Esophagus squamous epithelium (tissue), 5 donors: ENCODE measurements around the gene FAM151B. TPM values are rescaled to one million over a fixed set of nuclear protein-coding genes. Genes with fewer than 3 reads are reported as not detected.

ENCODE experiments used
- DNase-seq: peaks from one replicate; lab custom pipeline; 2025; lab: John Stamatoyannopoulos, UW
- H3K27ac ChIP-seq, 4 donors: fragments of 200-600 bp; sonication (generic); one replicate each; pipeline ENCODE4 v1.5.1; 2016 to 2019; ENCODE audit warnings: mild to moderate bottlenecking in 1 of 4
- H3K27me3 ChIP-seq, 4 donors: fragments of 200-600 bp; sonication (generic); 1 replicate in 3 of 4; 2 replicates in 1 of 4; pipeline versions ENCODE4 v1.5.1 to v1.6.0; 2017 to 2021; ENCODE audit warnings: antibody characterized with exemption in 1 of 4
- H3K36me3 ChIP-seq, 3 donors: fragments of 200-600 bp; sonication (generic); one replicate each; pipeline ENCODE4 v1.5.1; 2016 to 2019
- H3K4me1 ChIP-seq, 3 donors: fragments of 200-600 bp; sonication (generic); one replicate each; pipeline ENCODE4 v1.5.1; 2017 to 2019
- H3K4me3 ChIP-seq, 4 donors: fragments of 200-600 bp; sonication (generic); 1 replicate in 3 of 4; 2 replicates in 1 of 4; pipeline ENCODE4 v1.5.1; 2016 to 2019; ENCODE audit warnings: mild to moderate bottlenecking in 2 of 4, moderate library complexity in 1 of 4
- H3K9me3 ChIP-seq, 3 donors: fragments of 200-600 bp; sonication (generic); one replicate each; pipeline ENCODE4 v1.5.1; 2016 to 2019
- CTCF ChIP-seq, 6 experiments: fragments of 450-650 bp in 4 of 6; fragments of 200-600 bp in 2 of 6; sonication (generic) in 2 of 6; IDR thresholded peaks; one replicate each; pipeline ENCODE4 v1.5.1; 2016 to 2019; ENCODE audit warnings: antibody characterized with exemption in 6 of 6, mild to moderate bottlenecking in 4 of 6, moderate library complexity in 4 of 6
- POLR2A ChIP-seq, 4 donors: fragments of 450-650 bp; IDR thresholded peaks; one replicate each; pipeline ENCODE4 v1.6.1; 2017; ENCODE audit warnings: antibody characterized with exemption in 4 of 4, mild to moderate bottlenecking in 4 of 4, moderate library complexity in 3 of 4
- WGBS, 2 donors: methylation state at CpG; one replicate each; pipeline ENCODE4 v1.1.5; 2018; 5-methylcytosine and 5-hydroxymethylcytosine counted together
- intact Hi-C: fragments of 100-400 bp; cut with DNase I; formaldehyde crosslinking; loops from one replicate; pipeline ENCODE4 v1.15.0; 2022
- total RNA-seq, 4 donors: library from RNA; depleted of rRNA; stranded (reverse); fragments of >200 nt; gene quantifications; one replicate each; pipeline ENCODE4 v1.1.0, GENCODE V29; 2016
- donor health status: DM: yes; HTN: yes; CAD: no.

The FAM151B gene
- total RNA-seq, 4 donors from 2014 or later: 0.38 to 3.6 (median 0.84) TPM

- H3K4me1 ChIP-seq: peaks cover 0 to 17% (median 5%) of the 10 kb centered on the region in 3 donors
- H3K27me3 ChIP-seq: no peaks in the 10 kb centered on the region
- no peaks in the 10 kb centered on the region for H3K36me3 ChIP-seq
- intact Hi-C loops: no loop called here
- no peak overlapping the region for H3K27ac ChIP-seq
- TF ChIP-seq CTCF (IDR thresholded peaks at IDR 0.05): no peak
- TF ChIP-seq POLR2A (IDR thresholded peaks at IDR 0.05): no peak
- 89 to 96% methylated on average over 2 of the region's 2 CpGs for WGBS, 2 donors
- H3K4me3 ChIP-seq: no peak overlapping the region
- DNase-seq: no peak
- no peaks in the 10 kb centered on the region for H3K9me3 ChIP-seq
These were observed 8.0 kb downstream of the FAM151B start for GRCh38 chr5:80495891-80496290.

GRCh38 chr5:80502800-80503199, 14.9 kb downstream of the FAM151B start:
- H3K27me3 ChIP-seq: no peaks in the 10 kb centered on the region
- DNase-seq: no peak
- intact Hi-C loops: no loop called here
- no peaks in the 10 kb centered on the region for H3K36me3 ChIP-seq
- TF ChIP-seq POLR2A (IDR thresholded peaks at IDR 0.05) (no peak), CTCF (IDR thresholded peaks at IDR 0.05) (no peak)
- WGBS, 2 donors: 87% methylated on average over 2 of the region's 2 CpGs
- no peak overlapping the region for H3K27ac ChIP-seq
- no peaks in the 10 kb centered on the region for H3K9me3 ChIP-seq
- H3K4me1 ChIP-seq: no peaks in the 10 kb centered on the region
- H3K4me3 ChIP-seq: no peak overlapping the region

GRCh38 chr5:80503641-80504040, 15.7 kb downstream of the FAM151B start:
- no peaks in the 10 kb centered on the region for H3K36me3 ChIP-seq
- DNase-seq: no peak
- TF ChIP-seq POLR2A (IDR thresholded peaks at IDR 0.05) (no peak), CTCF (IDR thresholded peaks at IDR 0.05) (no peak)
- H3K4me3 ChIP-seq: no peak overlapping the region
- no peaks in the 10 kb centered on the region for H3K27me3 ChIP-seq
- 47 to 60% methylated on average over 1 of the region's 1 CpG for WGBS, 2 donors
- no peak overlapping the region for H3K27ac ChIP-seq
- intact Hi-C loops: no loop called here
- no peaks in the 10 kb centered on the region for H3K4me1 ChIP-seq
- H3K9me3 ChIP-seq: no peaks in the 10 kb centered on the region

GRCh38 chr5:80504833-80505232, 16.9 kb downstream of the FAM151B start:
- no peak overlapping the region for H3K27ac ChIP-seq
- intact Hi-C loops: no loop called here
- H3K9me3 ChIP-seq: no peaks in the 10 kb centered on the region
- no peaks in the 10 kb centered on the region for H3K27me3 ChIP-seq
- H3K4me1 ChIP-seq: no peaks in the 10 kb centered on the region
- H3K4me3 ChIP-seq: no peak overlapping the region
- no peaks in the 10 kb centered on the region for H3K36me3 ChIP-seq
- DNase-seq: no peak
- 70 to 86% methylated on average over 1 of the region's 1 CpG for WGBS, 2 donors
- TF ChIP-seq CTCF (IDR thresholded peaks at IDR 0.05): no peak
- no peak for TF ChIP-seq POLR2A (IDR thresholded peaks at IDR 0.05)

- no peak overlapping the region for H3K4me3 ChIP-seq
- H3K4me1 ChIP-seq: no peaks in the 10 kb centered on the region
- H3K27ac ChIP-seq: no peak overlapping the region
- H3K27me3 ChIP-seq: no peaks in the 10 kb centered on the region
- WGBS, 2 donors: 83 to 96% methylated on average over 3 of the region's 3 CpGs
- intact Hi-C loops: no loop called here
- DNase-seq: no peak
- H3K9me3 ChIP-seq: no peaks in the 10 kb centered on the region
- TF ChIP-seq POLR2A (IDR thresholded peaks at IDR 0.05) (no peak), CTCF (IDR thresholded peaks at IDR 0.05) (no peak)
- H3K36me3 ChIP-seq: no peaks in the 10 kb centered on the region
These were observed 19.8 kb downstream of the FAM151B start for GRCh38 chr5:80507663-80508062.
